HepG2 (cell line): ENCODE data around the gene RGP1. TPM values are rescaled to one million over a fixed set of nuclear protein-coding genes. Genes with fewer than 3 reads are reported as not detected.

ENCODE experiments used
- ATAC-seq: fragments of 200-7000 bp; cut with Tn5 transposase; 3 replicates; pipeline ENCODE4 v1.9.1; 2020; ENCODE audit warnings: mild to moderate bottlenecking, moderate library complexity
- BruUV-seq: library from RNA; stranded (reverse); fragments of 400-500 nt; replicated peaks from 2 replicates; lab custom pipeline; 2021; lab: Mats Ljungman, UMichigan
- CTCF ChIA-PET: fragments of 300-600 bp; formaldehyde crosslinking; extraction: SDS; loops from one replicate; lab custom pipeline; 2021; ENCODE audit warnings: low total read pairs, inconsistent platforms, low intra/inter-chr PET ratio; lab: Yijun Ruan, JAX
- POLR2A ChIA-PET: fragments of 350-600 bp; sonication (Branson Sonifier 250); formaldehyde crosslinking; loops from one replicate; lab custom pipeline; 2020; ENCODE audit warnings: antibody characterized with exemption, inconsistent platforms; lab: Yijun Ruan, JAX
- DNase-seq: peaks from one replicate; pipeline ENCODE4 v3.0.0-alpha.2; 2015; ENCODE audit warnings: low spot score
- FAIRE-seq: peaks from 3 replicates; lab custom pipeline; 2011; peaks lifted over from hg19 to GRCh38; lab: Jason Lieb, UNC
- H2AFZ ChIP-seq: one replicate; pipeline ENCODE4 v1.6.1; 2011; ENCODE audit warnings: low read length, inconsistent platforms
- H3K27ac ChIP-seq: fragments of 300-600 bp; 3 replicates; pipeline ENCODE4 v1.8.0; 2011; ENCODE audit warnings: mixed run types, mild to moderate bottlenecking, mixed read lengths, low read length, inconsistent platforms; ENCODE audit not compliant: insufficient read depth; ENCODE audit errors: extremely low read length
- H3K27me3 ChIP-seq, 2 experiments: fragments of 200-600 bp in 1 of 2; 2 replicates in 1 of 2; 3 replicates in 1 of 2; pipeline versions ENCODE4 v1.6.0 to v1.8.0; 2011; ENCODE audit warnings: low read length in 2 of 2, mild to moderate bottlenecking in 2 of 2, moderate library complexity in 2 of 2, inconsistent platforms in 1 of 2; ENCODE audit not compliant: insufficient read depth in 2 of 2, control insufficient read depth in 1 of 2
- H3K36me3 ChIP-seq, 2 experiments: fragments of 200-600 bp in 1 of 2; replicated peaks in 1 of 2; 2 replicates in 1 of 2; 3 replicates in 1 of 2; pipeline versions ENCODE4 v1.5.1 to v1.8.0; 2011; ENCODE audit warnings: low read length in 2 of 2, inconsistent platforms in 1 of 2; ENCODE audit not compliant: insufficient read depth in 2 of 2, control insufficient read depth in 1 of 2
- H3K4me1 ChIP-seq: 2 replicates; pipeline ENCODE4 v1.5.1; 2012; ENCODE audit warnings: low read length, inconsistent platforms; ENCODE audit not compliant: insufficient read depth
- H3K4me2 ChIP-seq: 2 replicates; pipeline ENCODE4 v1.6.0; 2011; ENCODE audit warnings: low read depth, low read length, inconsistent platforms
- H3K4me3 ChIP-seq, 3 experiments: fragments of 200-600 bp in 1 of 3; sonication (generic), shearing (Covaris generic) in 1 of 3; replicated peaks in 1 of 3; 2 replicates each; pipeline ENCODE4 v1.5.1; 2011 to 2016; ENCODE audit warnings: low read length in 3 of 3, inconsistent platforms in 2 of 3, low read depth in 2 of 3, mild to moderate bottlenecking in 2 of 3, control low read depth in 1 of 3, mixed read lengths in 1 of 3; ENCODE audit not compliant: insufficient read depth in 1 of 3
- H3K79me2 ChIP-seq: one replicate; pipeline ENCODE4 v1.6.1; 2011; ENCODE audit warnings: low read length, inconsistent platforms; ENCODE audit not compliant: insufficient read depth
- H3K9ac ChIP-seq: 2 replicates; pipeline ENCODE4 v1.6.0; 2011; ENCODE audit warnings: mild to moderate bottlenecking, low read depth, low read length, inconsistent platforms; ENCODE audit not compliant: insufficient read depth
- H3K9me3 ChIP-seq: 2 replicates; pipeline ENCODE4 v1.5.1; 2012; ENCODE audit warnings: mild to moderate bottlenecking, low read length
- H4K20me1 ChIP-seq: 2 replicates; pipeline ENCODE4 v1.6.0; 2011; ENCODE audit warnings: inconsistent platforms, mild to moderate bottlenecking, low read length, moderate library complexity; ENCODE audit not compliant: insufficient read depth
- ADNP ChIP-seq: sonication (generic); formaldehyde crosslinking; IDR thresholded peaks from 2 replicates; pipeline ENCODE4 v1.4.0; 2020; ENCODE audit warnings: missing genetic modification reagents
- AGO2 ChIP-seq: fragments of 200-400 bp; formaldehyde crosslinking; optimal IDR thresholded peaks from 2 replicates; pipeline ENCODE3; 2017; ENCODE audit warnings: mild to moderate bottlenecking, low read depth, low read length, moderate library complexity
- SNRNP70 ChIP-seq: fragments of 200-400 bp; formaldehyde crosslinking; IDR thresholded peaks from 2 replicates; pipeline ENCODE4 v1.6.1; 2017; ENCODE audit warnings: mild to moderate bottlenecking, low read depth, low read length, moderate library complexity
- TOE1 ChIP-seq: sonication (generic); formaldehyde crosslinking; IDR thresholded peaks from 2 replicates; pipeline ENCODE4 v1.4.0; 2020; ENCODE audit warnings: mild to moderate bottlenecking, missing genetic modification reagents
- ZKSCAN5 ChIP-seq: sonication (generic); formaldehyde crosslinking; IDR thresholded peaks from 2 replicates; pipeline ENCODE4 v1.5.1; 2020; ENCODE audit warnings: mild to moderate bottlenecking, missing genetic modification reagents
- ZNF317 ChIP-seq: sonication (generic); formaldehyde crosslinking; IDR thresholded peaks from 2 replicates; pipeline ENCODE4 v1.5.0; 2020; ENCODE audit warnings: mild to moderate bottlenecking, missing genetic modification reagents
- ZNF44 ChIP-seq: sonication (generic); formaldehyde crosslinking; IDR thresholded peaks from 2 replicates; pipeline ENCODE4 v1.5.1; 2020; ENCODE audit warnings: mild to moderate bottlenecking, missing genetic modification reagents
- ZSCAN31 ChIP-seq: sonication (generic); formaldehyde crosslinking; IDR thresholded peaks from 2 replicates; pipeline ENCODE4 v1.5.0; 2020; ENCODE audit warnings: low read depth, mild to moderate bottlenecking, missing genetic modification reagents
- WGBS: methylation state at CpG from one replicate; pipeline ENCODE4 v1.1.6; 2017; ENCODE audit warnings: low lambda C conversion rate; 5-methylcytosine and 5-hydroxymethylcytosine counted together
- in situ Hi-C: cut with HindIII; loops from 2 replicates; pipeline ENCODE4 v1.10.0; 2017; ENCODE audit warnings: low pct_unique_long_range_greater_than_20kb; ENCODE audit not compliant: extremely low pct_ligation_motif_present
- intact Hi-C: fragments of 100-400 bp; cut with micrococcal nuclease; formaldehyde crosslinking; loops from one replicate; pipeline ENCODE4 v1.10.0; 2022; ENCODE audit not compliant: unreplicated experiment
- polyA plus RNA-seq, 8 experiments: library from polyadenylated mRNA; depleted of rRNA in 3 of 8; stranded (reverse) in 7 of 8; unstranded in 1 of 8; fragments of >200 nt; fragmentation: Illumina TruSeq in 4 of 8; extraction: Trizol in 4 of 8; gene quantifications; 2 replicates each; pipeline versions ENCODE4 v1.2.1 to v1.2.3, GENCODE V29; 2011 to 2016; ENCODE audit warnings: low read depth in 4 of 8, missing spikeins in 1 of 8, mixed read lengths in 1 of 8; ENCODE audit not compliant: insufficient read depth in 1 of 8
- total RNA-seq, 5 experiments: library from RNA; depleted of rRNA; stranded (reverse); fragments of >200 nt; fragmentation: Illumina TruSeq; extraction: Trizol; gene quantifications; 2 replicates each; pipeline ENCODE4 v1.2.3, GENCODE V29; 2016; ENCODE audit warnings: low read depth in 1 of 5
- TF ChIP-seq, protein P1 (sequence below): fragments of 450-650 bp; IDR thresholded peaks from 2 replicates; pipeline ENCODE4 v1.6.1; 2016
- TF ChIP-seq, protein P2 (sequence below): sonication (generic); formaldehyde crosslinking; IDR thresholded peaks from 2 replicates; pipeline ENCODE4 v1.5.0; 2020; ENCODE audit warnings: mild to moderate bottlenecking, low read depth, missing genetic modification reagents, borderline replicate concordance

RGP1 gene
- total and polyA plus RNA-seq, 2 of the 13 experiments (the other 11 are each of a cell fraction or from before 2014, with no cell fraction given): 12.7 to 21.0 TPM

DNA sequence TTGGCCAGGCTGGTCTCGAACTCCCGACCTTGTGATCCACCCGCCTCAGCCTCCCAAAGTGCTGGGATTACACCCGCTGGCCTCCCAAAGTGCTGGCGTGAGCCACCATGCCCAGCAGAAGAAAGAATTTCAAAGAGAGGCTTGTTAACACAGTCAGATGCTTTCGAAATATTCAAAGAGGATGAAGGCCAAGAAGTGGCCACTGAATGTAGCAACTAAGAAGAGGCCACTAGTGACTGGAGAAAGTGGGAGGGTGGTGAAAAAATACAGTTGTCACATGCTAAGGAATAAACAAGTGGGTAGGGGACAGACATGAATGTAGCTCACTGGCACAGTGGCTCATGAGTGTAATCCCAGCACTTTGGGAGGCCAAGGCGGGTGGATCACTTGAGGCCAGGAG is 46.4 kb upstream of the RGP1 start (continued):
- TF ChIP-seq TOE1 (CRISPR knock-in tag): no peak
- no peak for TF ChIP-seq ZNF44
- TF ChIP-seq ZNF317 (CRISPR knock-in tag): no peak
- TF ChIP-seq ZSCAN31 (CRISPR knock-in tag): no peak
- TF ChIP-seq ZKSCAN5: no peak
- no peak for TF ChIP-seq SNRNP70

DNA sequence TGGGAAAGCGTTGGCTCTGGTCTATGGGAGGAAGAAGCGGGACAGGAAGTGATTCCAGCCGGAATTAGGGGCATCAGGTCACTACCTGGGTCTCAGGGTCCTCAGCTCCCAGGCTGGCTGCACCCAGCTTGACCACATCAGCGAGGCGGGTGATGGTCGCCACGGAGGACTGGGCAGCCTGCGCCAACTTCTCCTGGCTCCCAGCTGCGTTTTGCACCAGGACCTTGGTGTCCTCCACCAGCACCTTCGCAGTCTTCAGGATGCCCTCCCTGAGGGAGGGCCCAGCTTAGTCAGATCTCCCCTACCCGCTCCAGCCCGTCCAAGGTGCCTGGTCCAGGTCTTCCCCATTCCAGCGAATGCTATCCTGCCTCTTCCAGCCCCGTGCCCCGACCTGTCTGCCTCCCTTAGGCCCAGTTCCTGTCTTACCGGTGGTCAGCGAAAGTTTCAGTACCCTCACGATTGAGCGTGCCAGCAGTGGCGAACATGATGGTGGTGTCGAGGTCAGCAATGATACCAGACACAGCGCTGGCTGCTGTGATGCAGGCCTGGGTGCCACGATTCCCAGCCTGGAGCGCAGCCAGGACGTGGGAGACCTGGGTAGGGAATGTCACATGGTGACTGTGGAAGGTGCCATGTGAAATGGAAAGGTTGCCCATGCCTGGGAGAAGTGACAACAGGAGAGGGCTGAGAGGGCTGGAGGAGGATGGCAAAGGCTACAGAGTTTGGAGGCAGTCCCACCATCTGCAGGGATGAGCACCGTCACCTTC is 45.0 kb upstream of the RGP1 start:
- H3K79me2 ChIP-seq: no peaks in the 10 kb centered on the region
- in situ Hi-C loops (no loop called here), intact Hi-C loops (no loop called here)
- H3K9ac ChIP-seq: no peak overlapping the region
- peaks cover 62 to 97% of the 10 kb centered on the region in 2 experiments for H3K36me3 ChIP-seq
- 97% methylated on average over 26 of the region's 26 CpGs for WGBS
- no peak overlapping the region for H3K4me3 ChIP-seq
- no peaks in the 10 kb centered on the region for H3K4me1 ChIP-seq
- no peak overlapping the region for H3K4me2 ChIP-seq
- H2AFZ ChIP-seq: no peak overlapping the region
- ChIA-PET POLR2A (no interaction called here), CTCF (no interaction called here)
- ATAC-seq: no peak
- TF ChIP-seq, protein P1, sequence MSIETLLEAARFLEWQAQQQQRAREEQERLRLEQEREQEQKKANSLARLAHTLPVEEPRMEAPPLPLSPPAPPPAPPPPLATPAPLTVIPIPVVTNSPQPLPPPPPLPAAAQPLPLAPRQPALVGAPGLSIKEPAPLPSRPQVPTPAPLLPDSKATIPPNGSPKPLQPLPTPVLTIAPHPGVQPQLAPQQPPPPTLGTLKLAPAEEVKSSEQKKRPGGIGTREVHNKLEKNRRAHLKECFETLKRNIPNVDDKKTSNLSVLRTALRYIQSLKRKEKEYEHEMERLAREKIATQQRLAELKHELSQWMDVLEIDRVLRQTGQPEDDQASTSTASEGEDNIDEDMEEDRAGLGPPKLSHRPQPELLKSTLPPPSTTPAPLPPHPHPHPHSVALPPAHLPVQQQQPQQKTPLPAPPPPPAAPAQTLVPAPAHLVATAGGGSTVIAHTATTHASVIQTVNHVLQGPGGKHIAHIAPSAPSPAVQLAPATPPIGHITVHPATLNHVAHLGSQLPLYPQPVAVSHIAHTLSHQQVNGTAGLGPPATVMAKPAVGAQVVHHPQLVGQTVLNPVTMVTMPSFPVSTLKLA: 0 out of 2 replicates have a peak, but pooled peaks have one; percentile 8
- TF ChIP-seq, protein P2, sequence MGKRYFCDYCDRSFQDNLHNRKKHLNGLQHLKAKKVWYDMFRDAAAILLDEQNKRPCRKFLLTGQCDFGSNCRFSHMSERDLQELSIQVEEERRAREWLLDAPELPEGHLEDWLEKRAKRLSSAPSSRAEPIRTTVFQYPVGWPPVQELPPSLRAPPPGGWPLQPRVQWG: no peak
- peak; percentile 35 for TF ChIP-seq AGO2
- TF ChIP-seq ADNP: no peak
- BruUV-seq: TSS peak; percentile 37
- no peaks in the 10 kb centered on the region for H3K27me3 ChIP-seq
- DNase-seq: no peak
- H3K27ac ChIP-seq: no peak overlapping the region
- no peaks in the 10 kb centered on the region for H4K20me1 ChIP-seq
- H3K9me3 ChIP-seq: no peaks in the 10 kb centered on the region
- FAIRE-seq: no peak
